ENCODE results near the gene GPX4.

Gene GPX4

GRCh38 chr19:1072371-1073015, 31.3 kb upstream of the GPX4 start:
- TF ChIP-seq FOXP2 (optimal IDR thresholded peaks at IDR 0.05; ENCODE audit: borderline replicate concordance, extremely low read depth, extremely low read length, insufficient read depth) (no peak), SIN3A (IDR thresholded peaks at IDR 0.05; ENCODE audit: borderline replicate concordance, insufficient read depth, low read length) (no peak), TAF1 (IDR thresholded peaks at IDR 0.05; ENCODE audit: borderline replicate concordance, insufficient read depth, low read length) (no peak), REST (IDR thresholded peaks at IDR 0.05; ENCODE audit: insufficient read depth in 1 of 2, low read depth in 2 of 2, low read length in 2 of 2) (no peak), POLR2AphosphoS5 (IDR thresholded peaks at IDR 0.05; ENCODE audit: low read depth, low read length) (no peak)

- TF ChIP-seq REST (IDR thresholded peaks at IDR 0.05; ENCODE audit: insufficient read depth in 1 of 2, low read depth in 2 of 2, low read length in 2 of 2): no peak
- TF ChIP-seq FOXP2 (optimal IDR thresholded peaks at IDR 0.05; ENCODE audit: borderline replicate concordance, extremely low read depth, extremely low read length, insufficient read depth): no peak
- TF ChIP-seq SIN3A (IDR thresholded peaks at IDR 0.05; ENCODE audit: borderline replicate concordance, insufficient read depth, low read length): no peak
- TF ChIP-seq TAF1 (IDR thresholded peaks at IDR 0.05; ENCODE audit: borderline replicate concordance, insufficient read depth, low read length): no peak
- no peak for TF ChIP-seq POLR2AphosphoS5 (IDR thresholded peaks at IDR 0.05; ENCODE audit: low read depth, low read length)
These were observed 30.5 kb upstream of the GPX4 start for GRCh38 chr19:1073063-1073955.

DNA sequence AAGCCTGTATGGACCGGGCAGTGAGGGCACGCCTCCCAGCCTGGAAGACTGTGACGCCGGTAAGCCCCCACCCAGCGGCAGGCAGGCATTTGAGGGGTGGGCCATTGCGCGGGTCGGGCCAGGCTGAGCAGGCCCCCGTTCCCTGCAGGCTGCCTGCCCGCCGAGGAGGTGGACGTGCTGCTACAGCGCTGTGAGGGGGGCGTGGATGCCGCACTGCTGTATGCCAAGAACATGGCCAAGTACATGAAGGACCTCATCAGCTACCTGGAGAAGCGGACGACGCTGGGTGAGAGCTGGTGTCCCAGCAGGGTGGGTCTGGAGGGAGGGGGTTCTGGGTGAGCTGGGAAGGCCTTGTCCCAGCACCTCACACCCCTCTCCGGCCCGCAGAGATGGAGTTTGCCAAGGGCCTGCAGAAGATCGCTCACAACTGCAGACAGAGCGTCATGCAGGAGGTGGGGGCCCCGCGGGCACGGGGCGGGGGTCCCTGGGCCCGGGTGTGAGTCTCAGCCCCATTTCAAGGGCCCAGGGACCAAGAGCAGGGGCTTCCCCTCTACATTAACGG, 29.8 kb upstream of the GPX4 start:
- TF ChIP-seq TAF1 (IDR thresholded peaks at IDR 0.05; ENCODE audit: borderline replicate concordance, insufficient read depth, low read length) (no peak), REST (IDR thresholded peaks at IDR 0.05; ENCODE audit: insufficient read depth in 1 of 2, low read depth in 2 of 2, low read length in 2 of 2) (no peak)

DNA sequence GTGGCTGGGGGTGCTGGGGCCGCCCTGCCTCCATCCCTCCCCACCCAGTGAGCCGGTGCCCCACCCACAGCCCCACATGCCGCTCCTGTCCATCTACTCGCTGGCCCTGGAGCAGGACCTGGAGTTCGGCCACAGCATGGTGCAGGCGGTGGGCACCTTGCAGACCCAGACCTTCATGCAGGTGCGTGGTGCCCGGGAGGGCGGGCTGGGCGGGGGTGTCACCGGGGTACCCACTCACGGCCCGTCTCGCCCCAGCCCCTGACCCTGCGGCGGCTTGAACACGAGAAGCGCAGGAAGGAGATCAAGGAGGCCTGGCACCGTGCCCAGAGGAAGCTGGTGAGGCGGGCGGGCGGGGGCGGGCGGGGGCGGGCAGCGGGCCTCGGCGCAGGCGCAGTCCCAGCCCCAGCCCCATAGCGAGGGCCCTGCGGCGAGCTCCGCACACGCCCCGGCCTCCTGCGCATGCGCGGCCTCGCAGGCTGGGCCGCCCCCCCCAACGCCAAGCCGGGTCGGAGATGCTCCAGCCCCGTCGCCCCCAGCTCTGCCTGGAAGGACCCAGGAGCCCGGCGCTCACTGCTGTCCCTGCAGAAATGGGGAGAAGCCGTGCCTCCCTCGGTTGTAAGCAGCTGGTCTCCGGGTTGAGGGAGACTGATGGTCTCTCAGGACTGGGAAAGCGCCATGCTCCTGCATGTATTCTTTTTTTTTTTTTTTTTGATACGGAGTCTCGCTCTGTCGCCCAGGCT, 29.1 kb upstream of the GPX4 start:
- no peak for TF ChIP-seq REST (IDR thresholded peaks at IDR 0.05; ENCODE audit: insufficient read depth in 1 of 2, low read depth in 2 of 2, low read length in 2 of 2)
- TF ChIP-seq POLR2AphosphoS5 (IDR thresholded peaks at IDR 0.05; ENCODE audit: low read depth, low read length): peak; percentile 71; the same call in 1 of the 2 replicates
